AG10803 (cell line): Measurements from ENCODE around the gene CS.
A peak's percentile ranks its signal among the peaks of the same experiment; 100 is the strongest.
"Not testable (repeated sequence)": the region's sequence is repeated elsewhere in the genome, so short reads cannot be mapped to it uniquely, and the experiment has no call there.

ENCODE experiments used
- DNase-seq: peaks from one replicate; pipeline ENCODE4 v3.0.0; 2010; ENCODE audit warnings: low read depth
- H3K4me3 ChIP-seq: 2 replicates; pipeline ENCODE4 v1.5.1; 2011; ENCODE audit warnings: mild to moderate bottlenecking, low read length, control low read depth
- CTCF ChIP-seq: conservative IDR thresholded peaks from 2 replicates; pipeline ENCODE4 v1.5.1; 2011; ENCODE audit warnings: mild to moderate bottlenecking, low read length, control low read depth, inconsistent platforms

CS gene

GRCh38 chr12:56274299-56274698, 25.8 kb downstream of the CS start:
- TF ChIP-seq CTCF: no peak
- no peak for DNase-seq
- no peak overlapping the region for H3K4me3 ChIP-seq

- H3K4me3 ChIP-seq, DNase-seq: not testable (repeated sequence)
Measured at GRCh38 chr12:56272468-56272867, 27.7 kb downstream of the CS start.

- H3K4me3 ChIP-seq: no peak overlapping the region
- peak; percentile 31 for DNase-seq
- TF ChIP-seq CTCF: peak; percentile 58
Measured at GRCh38 chr12:56271031-56271430, 29.1 kb downstream of the CS start.

GRCh38 chr12:56267443-56268071, 32.6 kb downstream of the CS start:
- no peak for DNase-seq
- no peak for TF ChIP-seq CTCF

GRCh38 chr12:56266693-56267442, 33.3 kb downstream of the CS start, which contains the start of gene COQ10A:
Gene COQ10A (plus strand): TSS chr12:56266942. CDS start chr12:56267119, 177 bp downstream.
- H3K4me3 ChIP-seq: peak within 1 kb of the TSS; percentile 82
- TF ChIP-seq CTCF: peak; percentile 70
- DNase-seq: peak; percentile 81

More at GRCh38 chr12:56267443-56268071, 32.6 kb downstream of the CS start:
- H3K4me3 ChIP-seq: peak overlapping the region; percentile 82

- H3K4me3 ChIP-seq: peak overlapping the region; percentile 82
- not testable (repeated sequence) for DNase-seq
Measured at GRCh38 chr12:56266068-56266692, 34.0 kb downstream of the CS start.

- DNase-seq: not testable (repeated sequence)
Measured at GRCh38 chr12:56262955-56263354, 37.2 kb downstream of the CS start.

GRCh38 chr12:56261503-56262232, 38.5 kb downstream of the CS start:
- DNase-seq: peak; percentile 93
- TF ChIP-seq CTCF: no peak
- no peak overlapping the region for H3K4me3 ChIP-seq

More at GRCh38 chr12:56262955-56263354, 37.2 kb downstream of the CS start:
- H3K4me3 ChIP-seq: not testable (repeated sequence)
